ENCODE measurements around the gene RCSD1. TPM values are rescaled to one million over a fixed set of nuclear protein-coding genes. Genes with fewer than 3 reads are reported as not detected.

Gene RCSD1
- total and polyA plus RNA-seq, 2 of the 13 experiments (the other 11 are each of a cell fraction or from before 2014, with no cell fraction given), result not detected

GRCh38 chr1:167697667-167698141 is 67.7 kb downstream of the RCSD1 start:
- H3K27me3 ChIP-seq (ENCODE audit: control insufficient read depth in 1 of 2, insufficient read depth in 2 of 2, low read length in 2 of 2), result peaks cover 5 to 22% of the 10 kb centered on the region in 2 experiments; a peak in 2 of 5 replicates
- TF ChIP-seq ZNF343 (CRISPR knock-in tag; IDR thresholded peaks at IDR 0.05) (no peak), ZNF431 (CRISPR knock-in tag; IDR thresholded peaks at IDR 0.05; ENCODE audit: borderline replicate concordance, low read depth) (no peak), HOXA9 (CRISPR knock-in tag; IDR thresholded peaks at IDR 0.05; ENCODE audit: borderline replicate concordance) (no peak), ZNF10 (CRISPR knock-in tag; IDR thresholded peaks at IDR 0.05; ENCODE audit: borderline replicate concordance, low read depth) (no peak), ZNF337 (CRISPR knock-in tag; IDR thresholded peaks at IDR 0.05; ENCODE audit: borderline replicate concordance, low read depth) (no peak), TOPORS (CRISPR knock-in tag; IDR thresholded peaks at IDR 0.05) (no peak), ZFP36L2 (CRISPR knock-in tag; IDR thresholded peaks at IDR 0.05) (no peak), NRL (CRISPR knock-in tag; IDR thresholded peaks at IDR 0.05; ENCODE audit: borderline replicate concordance) (no peak), NAIF1 (CRISPR knock-in tag; IDR thresholded peaks at IDR 0.05; ENCODE audit: borderline replicate concordance) (no peak), YEATS4 (CRISPR knock-in tag; IDR thresholded peaks at IDR 0.05; ENCODE audit: borderline replicate concordance) (no peak)
- TF ChIP-seq, protein P1, sequence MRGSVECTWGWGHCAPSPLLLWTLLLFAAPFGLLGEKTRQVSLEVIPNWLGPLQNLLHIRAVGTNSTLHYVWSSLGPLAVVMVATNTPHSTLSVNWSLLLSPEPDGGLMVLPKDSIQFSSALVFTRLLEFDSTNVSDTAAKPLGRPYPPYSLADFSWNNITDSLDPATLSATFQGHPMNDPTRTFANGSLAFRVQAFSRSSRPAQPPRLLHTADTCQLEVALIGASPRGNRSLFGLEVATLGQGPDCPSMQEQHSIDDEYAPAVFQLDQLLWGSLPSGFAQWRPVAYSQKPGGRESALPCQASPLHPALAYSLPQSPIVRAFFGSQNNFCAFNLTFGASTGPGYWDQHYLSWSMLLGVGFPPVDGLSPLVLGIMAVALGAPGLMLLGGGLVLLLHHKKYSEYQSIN (CRISPR knock-in tag; IDR thresholded peaks at IDR 0.05; ENCODE audit: borderline replicate concordance), result no peak
- TF ChIP-seq, protein P2, sequence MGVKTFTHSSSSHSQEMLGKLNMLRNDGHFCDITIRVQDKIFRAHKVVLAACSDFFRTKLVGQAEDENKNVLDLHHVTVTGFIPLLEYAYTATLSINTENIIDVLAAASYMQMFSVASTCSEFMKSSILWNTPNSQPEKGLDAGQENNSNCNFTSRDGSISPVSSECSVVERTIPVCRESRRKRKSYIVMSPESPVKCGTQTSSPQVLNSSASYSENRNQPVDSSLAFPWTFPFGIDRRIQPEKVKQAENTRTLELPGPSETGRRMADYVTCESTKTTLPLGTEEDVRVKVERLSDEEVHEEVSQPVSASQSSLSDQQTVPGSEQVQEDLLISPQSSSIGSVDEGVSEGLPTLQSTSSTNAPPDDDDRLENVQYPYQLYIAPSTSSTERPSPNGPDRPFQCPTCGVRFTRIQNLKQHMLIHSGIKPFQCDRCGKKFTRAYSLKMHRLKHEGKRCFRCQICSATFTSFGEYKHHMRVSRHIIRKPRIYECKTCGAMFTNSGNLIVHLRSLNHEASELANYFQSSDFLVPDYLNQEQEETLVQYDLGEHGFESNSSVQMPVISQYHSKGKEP (CRISPR knock-in tag; IDR thresholded peaks at IDR 0.05), result no peak
- no peaks in the 10 kb centered on the region for H4K20me1 ChIP-seq (ENCODE audit: insufficient read depth, low read length)
- no peak overlapping the region for H3K27ac ChIP-seq (ENCODE audit: extremely low read length, insufficient read depth, low read length)
- in situ Hi-C loops (cut with HindIII; ENCODE audit: extremely low pct_ligation_motif_present, low pct_unique_long_range_greater_than_20kb) (no loop called here), intact Hi-C loops (cut with micrococcal nuclease; ENCODE audit: unreplicated experiment) (no loop called here)
- H3K36me3 ChIP-seq (replicated peaks in 1 of 2; ENCODE audit: control insufficient read depth in 1 of 2, insufficient read depth in 2 of 2, low read length in 2 of 2), result no peaks in the 10 kb centered on the region
- peak overlapping the region; percentile 37; the same call in 1 of the 2 replicates for H3K4me2 ChIP-seq (ENCODE audit: low read depth, low read length)
- peaks cover 8% of the 10 kb centered on the region; the same call in 1 of the 2 replicates for H3K4me1 ChIP-seq (ENCODE audit: insufficient read depth, low read length)
- 43% methylated on average over 11 of the region's 14 CpGs for WGBS (ENCODE audit: low lambda C conversion rate)
- H3K79me2 ChIP-seq (ENCODE audit: insufficient read depth, low read length), result no peaks in the 10 kb centered on the region
- BruUV-seq (replicated peaks), result no TSS peak
- H3K9ac ChIP-seq (ENCODE audit: insufficient read depth, low read depth, low read length), result no peak overlapping the region
- H3K9me3 ChIP-seq (ENCODE audit: low read length), result no peaks in the 10 kb centered on the region
- ChIA-PET CTCF (ENCODE audit: low intra/inter-chr PET ratio, low total read pairs) (no interaction called here), POLR2A (no interaction called here)
- no peak overlapping the region for H3K4me3 ChIP-seq (replicated peaks in 1 of 3; ENCODE audit: insufficient read depth in 1 of 3, low read depth in 2 of 3, low read length in 3 of 3)
- ATAC-seq (peak; percentile 66), FAIRE-seq (no peak), DNase-seq (ENCODE audit: low spot score) (no peak)
- no peak overlapping the region for H2AFZ ChIP-seq (ENCODE audit: low read length)
